KG1 (cell line): ENCODE results near the gene SLC22A14.

Source experiments
- DNase-seq: peaks from one replicate; lab custom pipeline; 2025; lab: John Stamatoyannopoulos, UW

SLC22A14 gene

DNA sequence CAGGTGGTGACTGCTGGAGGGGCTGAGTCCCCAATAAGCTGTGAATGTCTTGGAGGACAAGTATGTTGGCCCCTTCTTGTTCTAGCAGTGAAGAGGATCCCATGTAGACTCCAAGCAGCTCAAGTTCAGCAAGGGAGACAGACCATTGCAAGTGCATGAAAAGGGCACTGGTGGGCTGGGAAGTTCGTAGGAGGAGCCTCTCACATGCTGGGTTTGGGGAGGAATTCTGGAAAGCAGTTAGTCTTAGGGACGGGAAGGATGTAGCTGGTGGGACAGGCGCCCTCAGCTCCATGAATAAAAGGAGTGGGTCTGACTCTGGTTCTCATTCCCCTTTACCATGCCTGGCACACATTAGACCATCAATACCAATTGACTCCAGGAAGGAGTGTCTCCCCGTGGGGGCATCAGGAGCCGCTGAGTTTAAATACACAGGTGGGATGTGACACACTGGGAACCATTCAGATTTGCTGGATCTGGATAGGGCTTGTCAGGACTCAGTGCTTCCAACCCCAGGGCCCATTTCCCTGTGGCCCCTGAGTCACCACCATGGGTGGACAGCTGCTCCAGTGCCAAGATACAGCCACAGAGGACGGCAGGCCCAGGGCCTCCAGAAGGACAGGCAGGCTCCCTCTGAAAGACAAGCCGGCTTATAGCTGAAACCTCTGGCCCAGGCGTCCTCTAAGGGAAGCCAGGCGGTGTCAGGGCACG is 63.9 kb downstream of the SLC22A14 start:
- no peak for DNase-seq

DNA sequence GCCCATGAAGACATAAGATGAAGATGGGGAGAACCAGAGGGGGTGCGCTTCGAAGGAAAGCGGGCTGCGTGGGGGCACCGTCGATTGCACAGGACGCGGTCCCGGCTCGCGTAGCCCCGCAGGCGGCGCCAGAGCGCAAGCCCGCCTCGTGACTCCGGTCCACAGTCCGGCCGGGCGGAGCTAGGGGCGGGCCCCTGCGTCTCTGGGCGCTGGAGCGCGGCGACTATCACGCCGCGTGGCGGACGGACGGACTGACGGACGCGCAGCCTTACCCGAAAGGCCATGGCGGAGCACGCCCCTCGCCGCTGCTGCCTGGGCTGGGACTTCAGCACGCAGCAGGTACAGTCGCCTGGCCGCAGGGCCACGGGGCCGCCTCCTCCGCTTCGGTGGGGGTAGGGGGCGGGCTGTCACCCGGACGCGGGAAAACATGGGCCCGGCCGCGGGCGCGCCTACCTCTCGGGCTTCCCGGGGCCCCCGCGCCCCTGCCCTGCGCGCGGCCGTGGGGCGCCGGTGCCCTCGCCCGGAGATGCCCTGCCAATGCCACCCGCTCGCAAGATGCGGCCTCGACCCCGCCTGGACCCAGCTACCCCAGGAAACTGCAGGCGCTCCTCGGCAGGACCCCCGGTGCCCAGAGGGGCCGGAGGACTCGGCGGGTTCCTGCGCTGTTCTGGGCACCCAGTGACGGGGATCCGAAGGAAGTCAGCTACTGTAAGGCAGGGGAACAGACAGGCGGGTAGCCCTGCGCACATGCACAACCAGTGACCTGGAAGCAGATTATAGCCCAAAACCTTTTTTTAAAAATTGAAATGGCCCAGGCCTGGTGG is 64.7 kb downstream of the SLC22A14 start, which contains the start of gene XYLB:
XYLB (plus strand) TSS at position 199 of the 824 bp plus-strand sequence; CDS start at position 283, 84 bp downstream.
- DNase-seq = peak; percentile 82

DNA sequence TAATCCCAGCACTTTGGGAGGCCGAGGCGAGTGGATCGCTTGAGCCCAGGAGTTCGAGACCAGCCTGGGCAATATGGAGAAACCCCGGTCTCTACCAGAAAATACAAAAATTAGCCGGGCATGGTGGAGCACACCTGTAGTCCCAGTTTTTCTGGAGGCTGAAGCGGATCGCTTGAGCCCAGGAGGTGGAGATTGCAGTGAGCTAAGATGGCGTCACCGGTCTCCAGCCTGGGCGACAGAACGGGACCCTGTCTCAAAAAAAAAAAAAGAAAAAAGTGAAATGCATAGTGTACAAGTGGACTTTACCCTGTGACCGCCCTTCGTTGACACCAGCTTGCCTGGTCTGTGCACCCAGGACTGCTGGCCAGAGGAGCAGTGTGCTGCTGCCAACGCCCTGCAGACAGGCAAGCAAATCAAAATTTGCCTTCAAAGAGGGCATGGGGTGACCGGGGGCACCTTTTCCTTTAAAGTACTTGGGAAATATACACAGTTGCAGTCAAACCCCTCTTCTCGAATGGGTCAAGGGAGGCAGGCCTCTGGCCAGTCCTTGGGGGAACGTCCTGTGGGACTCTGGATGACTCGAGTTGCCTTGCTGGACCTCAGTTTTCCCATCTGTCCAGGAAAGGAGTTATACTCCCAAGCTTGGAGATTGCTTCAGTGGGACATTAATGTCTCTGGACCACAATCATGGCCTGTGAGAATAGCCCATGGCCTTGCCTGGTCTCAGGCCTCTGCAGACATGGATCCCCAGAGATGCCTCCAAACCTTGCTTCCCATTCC is 65.5 kb downstream of the SLC22A14 start:
- no peak for DNase-seq

DNA sequence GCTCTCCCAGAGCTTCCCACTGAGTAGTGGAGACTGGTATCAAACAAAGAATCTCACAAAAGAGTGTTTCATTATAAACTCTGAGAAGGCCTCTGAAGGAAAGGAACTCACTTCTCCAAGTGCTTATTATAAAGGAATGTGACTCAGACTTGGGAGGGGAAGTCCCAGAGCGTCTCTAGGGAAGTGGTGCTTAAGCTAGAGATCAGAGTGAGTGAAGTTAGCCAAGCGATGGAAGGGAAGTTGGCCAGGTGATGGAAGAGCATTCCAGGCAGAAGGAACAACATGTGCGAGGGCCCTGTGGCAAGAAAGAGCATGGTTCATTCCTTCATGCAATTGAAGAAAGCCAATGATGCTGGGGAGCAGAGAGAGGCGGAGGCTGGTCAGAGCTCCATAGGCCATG is 66.8 kb downstream of the SLC22A14 start:
- no peak for DNase-seq

DNA sequence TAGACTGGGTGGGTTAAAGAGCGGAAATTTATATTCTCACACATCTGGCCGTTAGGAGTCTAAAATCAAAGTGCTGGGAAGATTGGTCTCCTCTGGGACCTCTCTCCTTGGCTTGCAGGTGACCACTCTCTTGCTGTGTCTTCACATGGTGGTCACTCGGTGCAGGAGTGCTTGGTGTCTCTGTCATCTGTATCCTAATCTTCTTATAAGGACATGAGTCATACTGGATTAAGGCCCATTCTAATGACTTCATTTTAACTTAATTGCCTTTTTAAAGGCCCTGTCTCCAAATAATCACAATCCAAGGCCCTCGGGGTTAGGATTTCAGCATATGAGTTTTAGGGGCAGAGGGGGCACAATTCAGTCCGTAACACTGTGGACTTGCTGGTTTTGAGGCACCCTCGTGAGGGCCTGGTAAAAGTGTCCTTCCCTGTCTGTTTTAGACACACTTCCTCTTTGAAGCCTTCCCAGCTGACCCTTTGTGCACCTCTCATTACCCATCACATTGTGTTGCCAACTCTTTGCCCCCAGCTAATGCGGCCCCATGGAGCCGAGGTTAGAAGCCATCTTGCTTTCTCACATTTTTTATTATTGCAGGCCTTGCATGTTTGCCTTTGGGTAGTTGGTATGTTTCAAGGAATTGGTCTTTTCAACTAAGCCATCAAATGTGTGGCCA is 67.7 kb downstream of the SLC22A14 start:
- no peak for DNase-seq

DNA sequence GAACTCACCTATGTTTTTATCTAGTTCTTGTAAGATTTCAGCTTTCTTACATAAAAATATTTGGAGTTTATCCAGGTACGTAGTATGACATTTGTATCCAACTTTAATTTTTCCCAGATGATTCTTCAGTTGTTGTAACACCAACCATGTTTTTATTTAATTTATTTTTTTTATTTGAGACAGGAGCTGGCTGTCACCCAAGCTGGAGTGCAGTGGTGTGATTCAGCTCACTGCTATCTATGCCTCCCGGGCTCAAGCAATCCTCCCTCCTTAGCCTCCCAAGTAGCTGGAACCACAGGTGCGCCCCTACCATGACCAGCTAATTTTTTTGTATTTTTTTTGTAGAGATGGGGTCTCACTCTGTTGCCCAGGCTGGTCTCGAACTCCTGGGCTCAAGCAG is 71.1 kb downstream of the SLC22A14 start:
- no peak for DNase-seq

DNA sequence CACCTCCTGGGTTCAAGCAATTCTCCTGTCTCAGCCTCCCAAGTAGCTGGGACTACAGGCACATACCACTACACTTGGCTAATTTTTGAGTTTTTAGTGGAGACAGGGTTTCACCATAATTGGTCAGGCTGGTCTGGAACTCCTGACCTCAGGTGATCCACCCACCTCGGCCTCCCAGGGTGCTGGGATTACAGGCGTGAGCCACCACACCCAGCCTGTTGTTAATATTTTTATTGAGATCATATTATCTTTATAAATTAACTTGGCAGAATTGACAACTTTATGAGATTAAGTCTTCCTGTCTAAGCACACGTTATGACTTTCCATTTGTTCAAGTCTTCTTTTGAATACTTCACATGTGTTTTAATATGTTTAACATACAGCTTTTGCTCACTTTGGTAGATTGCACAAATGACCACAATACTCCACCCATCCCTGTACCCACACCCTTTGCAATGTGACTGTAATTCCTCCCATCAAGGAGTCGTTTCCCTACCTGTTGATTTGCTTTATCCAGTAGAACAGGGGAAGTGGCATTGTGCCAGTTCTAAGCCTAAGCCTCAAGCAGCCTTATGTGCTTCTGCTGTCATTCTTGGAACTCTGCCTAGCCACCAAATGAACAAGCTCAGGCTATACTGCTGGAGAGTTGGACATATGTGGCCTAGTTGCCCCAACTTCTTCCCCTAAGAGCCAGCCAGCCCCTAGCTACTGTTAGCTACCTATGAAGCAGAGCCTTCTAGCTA is 72.7 kb downstream of the SLC22A14 start:
- DNase-seq = no peak

DNA sequence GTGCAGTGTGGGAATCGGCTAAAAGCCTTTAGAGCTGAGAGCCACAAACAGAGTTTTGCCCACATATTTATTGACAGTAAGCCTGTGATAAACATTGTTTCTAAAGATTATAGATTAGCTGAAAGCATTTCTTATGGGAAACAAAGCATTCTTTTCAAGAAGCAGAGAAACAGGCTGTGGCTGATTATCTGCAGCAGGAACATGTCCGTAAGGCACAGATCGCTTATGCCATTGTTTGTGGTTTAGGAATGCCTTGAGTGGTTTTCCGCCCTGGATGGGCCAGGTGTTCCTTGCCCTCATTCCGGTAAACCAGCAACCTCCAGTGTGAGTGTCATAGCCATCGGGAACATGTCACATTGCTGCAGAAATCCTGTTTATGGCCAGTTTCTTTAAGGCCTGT is 76.9 kb downstream of the SLC22A14 start:
- DNase-seq = no peak

DNA sequence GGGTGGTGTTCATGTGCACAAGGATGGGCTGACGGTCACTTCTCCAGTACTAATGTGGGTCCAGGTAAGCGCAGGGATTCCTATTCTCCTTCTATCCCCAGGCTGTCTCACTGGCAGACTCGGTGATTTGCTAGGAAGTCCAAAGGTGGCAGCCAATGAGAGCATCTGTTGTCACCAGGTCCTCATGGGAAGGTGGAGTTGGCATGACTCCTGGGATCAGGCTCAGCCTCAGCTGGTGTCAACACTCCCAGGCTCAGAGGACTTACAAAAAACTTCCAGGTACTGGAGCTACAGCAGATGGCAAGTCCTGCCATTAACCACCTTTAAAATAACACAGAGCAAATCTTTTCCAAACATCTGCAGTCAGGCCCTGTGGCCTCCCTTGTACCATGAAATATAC is 78.3 kb downstream of the SLC22A14 start:
- DNase-seq = no peak

DNA sequence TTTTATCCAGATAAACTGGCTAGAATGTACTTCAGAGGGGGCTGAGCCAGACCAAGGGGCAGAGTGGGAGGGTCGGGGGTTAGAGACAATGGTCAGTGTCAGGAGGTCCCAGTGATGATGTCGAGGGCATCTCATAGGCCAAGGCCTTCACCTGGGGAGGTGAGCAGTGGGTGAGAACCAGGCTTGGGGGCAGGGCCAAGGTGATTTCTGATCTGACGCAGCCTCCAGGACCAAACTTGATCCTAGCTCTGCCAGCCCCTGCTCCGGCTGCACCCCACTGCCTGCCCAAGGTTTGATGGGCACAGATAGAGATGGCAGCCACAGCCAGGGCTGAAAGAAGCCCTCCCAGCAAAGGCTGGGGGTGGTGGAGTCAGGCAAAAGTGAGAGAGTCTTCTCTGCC is 79.4 kb downstream of the SLC22A14 start:
- no peak for DNase-seq

DNA sequence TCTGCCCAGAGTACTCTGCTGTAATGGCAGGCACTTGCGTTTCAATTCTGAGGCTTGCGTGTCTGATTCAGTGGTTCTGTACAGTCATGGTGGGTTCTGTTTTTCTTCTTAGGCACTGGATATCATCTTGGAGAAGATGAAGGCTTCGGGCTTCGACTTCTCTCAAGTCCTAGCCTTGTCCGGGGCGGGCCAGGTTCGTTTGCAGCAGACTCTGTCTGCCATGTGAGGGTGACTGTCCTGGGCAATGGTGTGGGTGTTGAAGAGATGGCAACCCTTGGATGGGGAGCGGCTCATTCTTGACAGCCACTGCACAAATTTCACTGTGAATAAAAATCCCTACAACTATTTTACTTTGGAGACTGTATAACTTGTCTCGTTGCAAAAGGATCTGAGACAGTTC is 80.7 kb downstream of the SLC22A14 start:
- DNase-seq = no peak

DNA sequence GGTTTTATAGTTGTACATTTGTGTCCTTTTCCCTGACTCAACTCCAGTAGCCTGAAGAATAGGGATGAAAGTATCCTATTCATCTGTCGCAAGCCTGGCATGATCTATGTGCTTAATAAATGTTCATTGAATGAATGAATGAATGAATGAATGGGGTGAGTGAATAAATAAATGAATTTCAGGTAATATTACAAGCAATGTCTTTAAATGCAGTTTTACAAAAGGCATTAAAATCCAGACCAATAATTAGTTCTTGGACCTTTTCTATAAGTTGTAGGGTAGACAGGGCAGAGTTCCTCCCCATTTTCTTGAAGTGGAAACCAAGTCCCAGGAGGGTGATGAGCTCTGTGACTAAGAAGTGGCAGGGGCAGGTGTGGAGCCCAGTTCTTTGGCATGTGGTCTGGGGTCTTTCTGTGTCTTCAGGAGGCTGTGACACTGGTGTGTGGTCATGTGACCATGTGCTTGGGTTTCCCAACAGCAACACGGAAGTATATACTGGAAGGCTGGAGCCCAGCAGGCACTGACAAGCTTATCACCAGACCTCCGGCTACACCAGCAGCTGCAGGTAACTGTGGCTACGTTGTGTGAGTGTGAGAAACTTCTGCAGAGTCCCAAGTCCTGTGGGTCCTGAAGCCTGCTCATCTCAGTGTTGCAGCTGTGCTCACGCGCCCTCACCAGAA is 82.8 kb downstream of the SLC22A14 start:
- no peak for DNase-seq

DNA sequence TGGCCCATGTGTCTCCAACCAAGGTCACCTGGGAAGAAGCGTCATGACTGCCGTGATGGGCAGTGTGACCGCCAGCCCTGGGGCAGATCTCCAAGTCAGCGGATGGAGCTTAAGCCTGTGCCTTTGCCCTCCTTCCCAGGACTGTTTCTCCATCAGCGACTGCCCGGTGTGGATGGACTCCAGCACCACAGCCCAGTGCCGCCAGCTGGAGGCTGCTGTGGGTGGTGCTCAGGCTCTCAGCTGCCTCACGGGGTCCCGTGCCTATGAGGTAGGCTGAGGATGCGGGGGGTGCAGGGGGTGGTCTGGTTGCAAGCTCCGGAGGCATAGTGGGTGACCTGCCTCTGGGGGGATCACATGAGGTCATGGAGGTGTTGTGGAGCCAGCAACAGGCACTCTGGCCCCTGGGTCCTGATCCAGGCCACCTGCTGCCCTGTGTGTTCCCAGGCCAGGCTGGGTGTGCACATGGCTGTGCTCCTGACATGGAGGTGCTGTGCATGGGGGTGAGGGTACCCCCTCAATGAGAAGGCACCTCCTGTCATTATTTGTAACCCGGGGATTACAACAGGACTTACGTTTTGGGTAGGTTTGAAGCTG is 83.5 kb downstream of the SLC22A14 start:
- DNase-seq = no peak

DNA sequence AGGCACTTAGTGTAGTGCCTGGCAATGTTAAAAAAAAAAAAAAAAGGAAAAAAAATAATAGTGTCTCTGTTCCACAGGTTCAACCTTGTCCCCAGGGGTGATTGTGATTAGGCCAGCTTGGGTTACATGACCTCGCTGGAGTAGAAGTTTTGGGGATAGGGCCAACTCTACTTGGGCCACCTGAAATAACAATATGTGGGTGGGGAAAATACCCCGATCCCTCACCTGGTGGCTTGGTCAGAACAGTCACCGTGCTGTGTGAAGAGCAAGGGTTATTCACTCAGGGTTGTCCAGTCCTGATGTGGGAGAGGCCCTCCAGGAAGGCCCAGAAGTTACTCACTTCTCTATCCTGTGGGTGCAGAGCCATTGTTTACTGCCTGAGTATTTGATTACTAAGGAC is 84.0 kb downstream of the SLC22A14 start:
- DNase-seq = no peak

DNA sequence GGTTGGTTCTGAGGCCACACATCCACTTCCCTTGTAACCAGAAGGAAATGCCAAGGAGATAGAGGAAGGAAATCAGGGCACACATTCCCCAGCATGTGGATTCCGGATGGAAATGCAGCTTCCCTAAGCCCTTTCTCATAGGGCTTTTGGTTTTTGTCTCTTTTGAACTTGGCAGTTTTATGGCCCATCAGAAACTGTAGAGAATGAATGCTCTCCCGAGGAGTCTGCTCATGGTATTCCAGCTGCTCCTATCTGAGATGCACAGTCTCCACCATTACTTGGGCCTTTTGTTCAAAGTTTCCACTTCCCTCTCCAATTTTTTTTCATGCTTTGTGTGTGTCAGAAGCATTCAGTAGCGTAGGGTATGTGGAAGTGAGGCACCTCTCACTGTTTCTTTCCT is 85.7 kb downstream of the SLC22A14 start:
- no peak for DNase-seq
